Measurements from ENCODE around the gene CSNK1A1.
A peak's percentile ranks its signal among the peaks of the same experiment; 100 is the strongest.

The CSNK1A1 gene

GRCh38 chr5:149498724-149499336 is 52.4 kb downstream of the CSNK1A1 start:
- FAIRE-seq: peak; percentile 64
- DNase-seq (ENCODE audit: insufficient read length, low spot score): no peak
- no peak for TF ChIP-seq POLR2A (IDR thresholded peaks at IDR 0.05; ENCODE audit: low read depth, low read length)

- TF ChIP-seq POLR2A (IDR thresholded peaks at IDR 0.05; ENCODE audit: low read depth, low read length): no peak
- FAIRE-seq (no peak), DNase-seq (ENCODE audit: insufficient read length, low spot score) (no peak)
These were observed 53.9 kb downstream of the CSNK1A1 start for GRCh38 chr5:149497357-149497756.

GRCh38 chr5:149496917-149497316 is 54.3 kb downstream of the CSNK1A1 start:
- FAIRE-seq (no peak), DNase-seq (ENCODE audit: insufficient read length, low spot score) (no peak)
- TF ChIP-seq POLR2A (IDR thresholded peaks at IDR 0.05; ENCODE audit: low read depth, low read length): no peak

- FAIRE-seq: peak; percentile 61
- no peak for TF ChIP-seq POLR2A (IDR thresholded peaks at IDR 0.05; ENCODE audit: low read depth, low read length)
- no peak for DNase-seq (ENCODE audit: insufficient read length, low spot score)
These were observed 55.1 kb downstream of the CSNK1A1 start for GRCh38 chr5:149496166-149496565.

- FAIRE-seq (no peak), DNase-seq (ENCODE audit: insufficient read length, low spot score) (no peak)
- no peak for TF ChIP-seq POLR2A (IDR thresholded peaks at IDR 0.05; ENCODE audit: low read depth, low read length)
These were observed 55.6 kb downstream of the CSNK1A1 start for GRCh38 chr5:149495673-149496072.

- FAIRE-seq (peak; percentile 45), DNase-seq (ENCODE audit: insufficient read length, low spot score) (no peak)
- TF ChIP-seq POLR2A (IDR thresholded peaks at IDR 0.05; ENCODE audit: low read depth, low read length): no peak
These were observed 57.9 kb downstream of the CSNK1A1 start for GRCh38 chr5:149493316-149493715.

- FAIRE-seq: no peak
- DNase-seq (ENCODE audit: insufficient read length, low spot score): no peak
- TF ChIP-seq POLR2A (IDR thresholded peaks at IDR 0.05; ENCODE audit: low read depth, low read length): no peak
These were observed 58.5 kb downstream of the CSNK1A1 start for GRCh38 chr5:149492781-149493180.

- no peak for TF ChIP-seq POLR2A (IDR thresholded peaks at IDR 0.05; ENCODE audit: low read depth, low read length)
- FAIRE-seq: no peak
- no peak for DNase-seq (ENCODE audit: insufficient read length, low spot score)
These were observed 60.4 kb downstream of the CSNK1A1 start for GRCh38 chr5:149490599-149491485.

- no peak for TF ChIP-seq POLR2A (IDR thresholded peaks at IDR 0.05; ENCODE audit: low read depth, low read length)
- no peak for FAIRE-seq
- no peak for DNase-seq (ENCODE audit: insufficient read length, low spot score)
These were observed 61.6 kb downstream of the CSNK1A1 start for GRCh38 chr5:149489605-149490037.

- DNase-seq (ENCODE audit: insufficient read length, low spot score) (no peak), FAIRE-seq (no peak)
- TF ChIP-seq POLR2A (IDR thresholded peaks at IDR 0.05; ENCODE audit: low read depth, low read length): no peak
These were observed 62.5 kb downstream of the CSNK1A1 start for GRCh38 chr5:149488645-149489306.

- no peak for FAIRE-seq
- no peak for DNase-seq (ENCODE audit: insufficient read length, low spot score)
- no peak for TF ChIP-seq POLR2A (IDR thresholded peaks at IDR 0.05; ENCODE audit: low read depth, low read length)
These were observed 63.6 kb downstream of the CSNK1A1 start for GRCh38 chr5:149487672-149488071.

- no peak for FAIRE-seq
- TF ChIP-seq POLR2A (IDR thresholded peaks at IDR 0.05; ENCODE audit: low read depth, low read length): no peak
- DNase-seq (ENCODE audit: insufficient read length, low spot score): no peak
These were observed 64.3 kb downstream of the CSNK1A1 start for GRCh38 chr5:149486726-149487635.
